Ishikawa (cell line): ENCODE measurements around the gene CAD.
A peak's percentile ranks its signal among the peaks of the same experiment; 100 is the strongest.

Experiments used
- CEBPB ChIP-seq: IDR thresholded peaks from 2 replicates; pipeline ENCODE4 v1.6.1; 2012
- CREB1 ChIP-seq: IDR thresholded peaks from 2 replicates; pipeline ENCODE4 v1.6.1; 2012; ENCODE audit warnings: low read depth
- EGR1 ChIP-seq: IDR thresholded peaks from 2 replicates; pipeline ENCODE4 v1.6.1; 2012
- EP300 ChIP-seq: IDR thresholded peaks from 2 replicates; pipeline ENCODE4 v1.6.1; 2012; ENCODE audit warnings: borderline replicate concordance
- FOXM1 ChIP-seq: IDR thresholded peaks from 2 replicates; pipeline ENCODE4 v1.6.1; 2012; ENCODE audit warnings: low read depth, borderline replicate concordance
- NFIC ChIP-seq: IDR thresholded peaks from 2 replicates; pipeline ENCODE4 v1.6.1; 2012
- RAD21 ChIP-seq: IDR thresholded peaks from 2 replicates; pipeline ENCODE4 v1.6.1; 2012; ENCODE audit warnings: low read depth
- TAF1 ChIP-seq: IDR thresholded peaks from 2 replicates; pipeline ENCODE4 v1.6.1; 2012; ENCODE audit warnings: low read depth, mild to moderate bottlenecking
- TCF12 ChIP-seq: IDR thresholded peaks from 2 replicates; pipeline ENCODE4 v1.6.1; 2012; ENCODE audit warnings: low read depth
- TEAD4 ChIP-seq: IDR thresholded peaks from 2 replicates; pipeline ENCODE4 v1.6.1; 2012
- YY1 ChIP-seq: IDR thresholded peaks from 2 replicates; pipeline ENCODE4 v1.6.1; 2012; ENCODE audit warnings: low read depth
- ZBTB7A ChIP-seq: IDR thresholded peaks from 2 replicates; pipeline ENCODE4 v1.6.1; 2012; ENCODE audit warnings: low read depth
- TF ChIP-seq, protein P1 (sequence below): IDR thresholded peaks from 2 replicates; pipeline ENCODE4 v1.6.1; 2012
- TF ChIP-seq, protein P2 (sequence below): IDR thresholded peaks from 2 replicates; pipeline ENCODE4 v1.6.1; 2012
- TF ChIP-seq, protein P3 (sequence below): IDR thresholded peaks from 2 replicates; pipeline ENCODE4 v1.6.1; 2012; ENCODE audit warnings: low read depth, mild to moderate bottlenecking

The CAD gene

DNA sequence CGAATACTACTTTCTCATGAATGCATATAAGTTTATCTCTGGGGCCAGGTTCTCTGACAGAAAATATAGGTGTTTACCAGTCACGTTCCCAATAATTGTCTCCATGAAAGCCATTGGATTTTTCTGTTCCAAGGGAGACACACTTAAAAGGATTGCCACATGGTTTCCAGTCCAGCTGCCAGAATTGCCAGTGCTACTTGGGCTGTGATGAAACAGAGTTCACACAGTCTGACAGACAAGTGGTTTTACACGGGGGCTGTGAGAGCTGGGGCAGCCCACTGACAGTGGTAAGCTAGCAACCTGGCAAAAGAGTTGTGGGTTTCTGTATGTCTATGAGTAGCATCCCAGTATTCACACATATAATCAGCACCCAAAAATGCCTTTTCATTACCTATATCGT lies 33.1 kb upstream of the CAD start:
- TF ChIP-seq CEBPB: no peak

DNA sequence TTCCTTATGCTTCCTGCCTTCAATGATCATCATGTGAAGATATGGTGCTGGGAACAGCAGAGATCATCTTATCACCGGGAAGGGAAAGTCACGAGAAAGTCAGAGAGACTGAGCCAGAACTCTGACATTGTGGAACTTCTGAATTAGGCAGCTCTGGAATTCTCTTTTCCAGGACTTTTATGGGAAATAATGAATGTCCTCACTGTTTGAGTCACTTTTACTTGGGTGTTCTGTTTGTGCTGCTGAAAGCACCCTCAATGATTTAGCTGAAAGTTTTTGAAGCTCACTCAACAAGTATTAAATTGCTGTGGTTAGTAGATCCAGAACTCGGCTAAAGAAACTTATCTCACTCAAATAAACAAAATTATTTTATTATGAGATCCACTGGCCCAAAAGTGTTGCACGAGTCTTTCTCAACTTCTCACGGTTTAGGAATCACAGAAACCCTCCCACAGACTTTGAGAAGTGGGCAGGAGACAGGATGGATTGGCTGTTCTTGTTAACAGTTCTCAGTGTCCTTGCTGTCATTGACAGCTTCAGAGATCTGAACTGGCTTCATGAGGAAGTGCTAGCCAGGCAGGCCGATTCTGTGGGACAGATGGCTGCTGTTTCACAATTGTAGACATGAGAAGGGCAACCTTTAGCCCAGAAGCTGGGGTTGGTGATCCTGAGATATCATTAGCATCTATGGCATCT lies 31.7 kb upstream of the CAD start:
- no peak for TF ChIP-seq EP300
- TF ChIP-seq YY1: no peak
- TF ChIP-seq, protein P1, sequence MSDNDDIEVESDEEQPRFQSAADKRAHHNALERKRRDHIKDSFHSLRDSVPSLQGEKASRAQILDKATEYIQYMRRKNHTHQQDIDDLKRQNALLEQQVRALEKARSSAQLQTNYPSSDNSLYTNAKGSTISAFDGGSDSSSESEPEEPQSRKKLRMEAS: no peak
- no peak for TF ChIP-seq ZBTB7A
- TF ChIP-seq TCF12: no peak
- TF ChIP-seq CEBPB: no peak
- TF ChIP-seq, protein P2, sequence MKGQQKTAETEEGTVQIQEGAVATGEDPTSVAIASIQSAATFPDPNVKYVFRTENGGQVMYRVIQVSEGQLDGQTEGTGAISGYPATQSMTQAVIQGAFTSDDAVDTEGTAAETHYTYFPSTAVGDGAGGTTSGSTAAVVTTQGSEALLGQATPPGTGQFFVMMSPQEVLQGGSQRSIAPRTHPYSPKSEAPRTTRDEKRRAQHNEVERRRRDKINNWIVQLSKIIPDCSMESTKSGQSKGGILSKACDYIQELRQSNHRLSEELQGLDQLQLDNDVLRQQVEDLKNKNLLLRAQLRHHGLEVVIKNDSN: no peak
- TF ChIP-seq TEAD4: no peak
- TF ChIP-seq TAF1: no peak

DNA sequence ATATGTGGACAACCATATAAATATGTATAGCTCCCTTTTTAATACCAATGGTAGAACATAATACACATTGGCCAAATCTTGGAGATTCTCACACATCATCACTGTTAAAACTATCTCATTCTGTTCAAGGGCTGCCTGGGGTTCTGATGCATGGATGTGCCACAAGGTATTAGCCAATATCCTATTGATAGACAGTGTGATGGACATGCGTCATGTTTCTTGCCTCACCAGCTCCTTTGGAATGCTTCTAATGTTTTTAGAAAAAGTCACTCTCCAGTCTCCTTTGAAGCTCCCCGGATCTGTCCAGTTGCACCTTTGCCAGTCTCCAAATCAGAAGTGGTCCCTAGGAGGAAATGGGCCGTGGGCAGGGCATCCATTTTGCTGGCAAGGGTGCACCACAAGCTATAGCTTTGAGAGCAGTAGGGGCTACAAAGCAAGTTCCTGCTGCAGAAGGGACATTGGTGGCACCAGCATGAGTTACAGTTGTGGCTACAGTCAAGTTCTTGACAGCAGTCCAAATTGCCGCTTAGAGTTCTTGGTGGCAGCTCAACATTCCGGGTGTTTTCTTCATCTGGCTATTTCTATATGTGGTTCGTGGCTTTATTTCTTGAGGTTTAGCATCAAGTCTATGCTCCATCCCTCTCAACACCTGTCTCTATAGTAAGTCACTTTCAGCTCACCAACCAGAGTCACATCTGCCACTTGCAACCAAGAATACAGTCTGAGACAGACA lies 30.4 kb upstream of the CAD start:
- no peak for TF ChIP-seq TCF12
- no peak for TF ChIP-seq TEAD4
- TF ChIP-seq CEBPB: no peak
- TF ChIP-seq EP300: no peak
- TF ChIP-seq YY1: no peak
- no peak for TF ChIP-seq TAF1
- TF ChIP-seq, protein P1: no peak
- no peak for TF ChIP-seq FOXM1
- TF ChIP-seq ZBTB7A: no peak
- TF ChIP-seq, protein P3, sequence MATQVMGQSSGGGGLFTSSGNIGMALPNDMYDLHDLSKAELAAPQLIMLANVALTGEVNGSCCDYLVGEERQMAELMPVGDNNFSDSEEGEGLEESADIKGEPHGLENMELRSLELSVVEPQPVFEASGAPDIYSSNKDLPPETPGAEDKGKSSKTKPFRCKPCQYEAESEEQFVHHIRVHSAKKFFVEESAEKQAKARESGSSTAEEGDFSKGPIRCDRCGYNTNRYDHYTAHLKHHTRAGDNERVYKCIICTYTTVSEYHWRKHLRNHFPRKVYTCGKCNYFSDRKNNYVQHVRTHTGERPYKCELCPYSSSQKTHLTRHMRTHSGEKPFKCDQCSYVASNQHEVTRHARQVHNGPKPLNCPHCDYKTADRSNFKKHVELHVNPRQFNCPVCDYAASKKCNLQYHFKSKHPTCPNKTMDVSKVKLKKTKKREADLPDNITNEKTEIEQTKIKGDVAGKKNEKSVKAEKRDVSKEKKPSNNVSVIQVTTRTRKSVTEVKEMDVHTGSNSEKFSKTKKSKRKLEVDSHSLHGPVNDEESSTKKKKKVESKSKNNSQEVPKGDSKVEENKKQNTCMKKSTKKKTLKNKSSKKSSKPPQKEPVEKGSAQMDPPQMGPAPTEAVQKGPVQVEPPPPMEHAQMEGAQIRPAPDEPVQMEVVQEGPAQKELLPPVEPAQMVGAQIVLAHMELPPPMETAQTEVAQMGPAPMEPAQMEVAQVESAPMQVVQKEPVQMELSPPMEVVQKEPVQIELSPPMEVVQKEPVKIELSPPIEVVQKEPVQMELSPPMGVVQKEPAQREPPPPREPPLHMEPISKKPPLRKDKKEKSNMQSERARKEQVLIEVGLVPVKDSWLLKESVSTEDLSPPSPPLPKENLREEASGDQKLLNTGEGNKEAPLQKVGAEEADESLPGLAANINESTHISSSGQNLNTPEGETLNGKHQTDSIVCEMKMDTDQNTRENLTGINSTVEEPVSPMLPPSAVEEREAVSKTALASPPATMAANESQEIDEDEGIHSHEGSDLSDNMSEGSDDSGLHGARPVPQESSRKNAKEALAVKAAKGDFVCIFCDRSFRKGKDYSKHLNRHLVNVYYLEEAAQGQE: no peak
- no peak for TF ChIP-seq NFIC
- no peak for TF ChIP-seq EGR1
- TF ChIP-seq RAD21: no peak

DNA sequence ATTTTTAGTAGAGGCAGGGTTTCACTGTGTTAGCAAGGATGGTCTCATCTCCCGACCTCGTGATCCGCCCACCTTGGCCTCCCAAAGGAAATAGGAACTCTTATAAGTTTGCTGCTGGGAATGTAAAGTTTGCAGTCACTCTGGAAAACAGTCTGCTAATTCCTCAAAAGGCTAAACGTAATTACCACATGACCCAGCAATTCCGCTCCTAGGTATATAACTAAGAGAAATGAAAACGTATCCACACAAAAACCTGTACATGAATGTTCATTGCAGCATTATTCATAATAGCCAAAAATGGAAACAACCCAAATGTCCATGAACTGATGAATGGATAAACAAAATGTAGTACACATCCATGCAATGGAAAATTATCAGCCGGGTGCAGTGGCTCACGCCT lies 27.2 kb upstream of the CAD start:
- TF ChIP-seq NFIC: no peak
- TF ChIP-seq RAD21: no peak
- TF ChIP-seq, protein P1: no peak
- TF ChIP-seq CREB1: no peak
- no peak for TF ChIP-seq EGR1
- TF ChIP-seq FOXM1: no peak

DNA sequence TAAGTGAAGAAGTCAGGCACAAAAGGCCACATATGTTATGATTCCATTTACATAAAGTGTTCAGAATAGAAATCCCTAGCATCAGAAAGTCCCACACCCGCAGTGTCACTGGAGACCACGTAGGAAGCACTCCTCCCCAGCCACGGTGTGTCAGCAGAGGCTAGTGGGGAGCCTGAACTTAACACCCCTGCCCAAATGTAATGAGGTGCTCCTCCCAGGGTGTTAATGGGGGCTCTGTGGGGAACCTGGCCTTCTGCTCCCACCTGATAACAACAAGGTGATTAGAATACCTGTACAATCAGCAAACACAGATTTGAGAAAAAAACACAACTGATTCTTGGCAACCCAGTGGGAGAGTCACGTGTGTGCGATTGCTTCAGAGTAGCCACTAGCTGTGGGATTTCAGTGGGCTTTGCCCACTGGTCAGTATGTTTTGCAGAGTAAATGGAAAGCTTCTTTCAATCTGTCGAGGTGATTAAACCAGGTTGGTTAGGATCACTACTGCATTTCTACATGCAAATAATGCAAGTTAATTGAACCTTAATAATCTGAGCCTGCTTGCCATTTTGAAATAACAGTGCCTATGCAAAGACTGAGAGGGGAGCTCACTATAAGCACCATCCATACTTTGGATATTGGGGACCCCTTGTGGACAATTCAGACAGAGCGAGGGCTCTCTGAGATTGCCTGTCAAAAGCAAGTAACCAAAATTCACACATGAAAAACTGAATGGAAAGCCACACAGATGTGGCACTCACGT lies 25.9 kb upstream of the CAD start:
- TF ChIP-seq RAD21: peak; percentile 71
- TF ChIP-seq, protein P2: no peak

DNA sequence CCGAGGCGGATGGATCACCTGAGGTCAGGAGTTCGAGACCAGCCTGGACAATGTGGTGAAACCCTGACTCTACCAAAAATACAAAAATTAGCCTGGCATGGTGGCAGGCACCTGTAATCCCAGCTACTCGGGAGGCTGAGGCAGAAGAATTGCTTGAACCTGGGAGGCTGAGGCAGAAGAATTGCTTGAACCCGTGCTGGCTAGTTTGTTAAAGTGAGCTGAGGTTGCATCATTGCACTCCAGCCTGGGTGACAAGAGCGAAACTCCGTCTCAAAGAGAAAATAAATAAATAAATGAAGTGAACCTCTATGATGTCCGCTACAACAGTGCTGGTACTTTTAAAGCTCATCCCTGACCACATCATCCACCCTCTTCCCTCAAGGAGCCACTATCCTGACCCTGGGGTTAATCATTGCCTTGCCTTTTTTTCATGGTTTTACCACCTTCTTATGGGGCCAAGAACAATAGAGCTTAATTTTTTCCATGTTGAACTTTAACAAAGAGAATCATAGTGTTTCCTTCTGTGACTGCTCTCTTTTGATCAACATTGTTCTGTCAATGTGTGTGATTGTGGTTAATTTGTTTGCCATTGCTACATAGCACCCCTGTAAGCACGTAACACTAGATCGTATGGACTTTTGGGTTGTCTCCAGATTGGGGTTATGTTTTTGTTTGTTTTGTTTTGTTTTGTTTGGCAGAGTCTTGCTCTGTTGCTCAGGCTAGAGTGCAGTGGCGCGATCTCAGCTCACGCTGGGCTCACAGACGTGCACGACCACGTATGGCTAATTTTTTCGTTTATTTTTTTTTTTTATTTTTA lies 22.4 kb upstream of the CAD start:
- TF ChIP-seq TCF12: no peak
- TF ChIP-seq EGR1: no peak
- no peak for TF ChIP-seq TEAD4
- TF ChIP-seq YY1: no peak
- TF ChIP-seq NFIC: no peak
- no peak for TF ChIP-seq FOXM1
- TF ChIP-seq, protein P2: no peak
- TF ChIP-seq EP300: no peak
- TF ChIP-seq, protein P3: no peak
- no peak for TF ChIP-seq CEBPB
- no peak for TF ChIP-seq RAD21
- TF ChIP-seq TAF1: no peak
- no peak for TF ChIP-seq CREB1
- no peak for TF ChIP-seq ZBTB7A
- TF ChIP-seq, protein P1: no peak
